ENCODE results near the gene RCHY1. TPM values are rescaled to one million over a fixed set of nuclear protein-coding genes. Genes with fewer than 3 reads are reported as not detected.
"Not testable (repeated sequence)": the region's sequence is repeated elsewhere in the genome, so short reads cannot be mapped to it uniquely, and the experiment has no call there.

The RCHY1 gene
- total RNA-seq, 2 donors from 2014 or later = 30.6 to 31.9 TPM

- intact Hi-C loops (cut with DNase I) = no loop called here
- no peak for DNase-seq (ENCODE audit: low spot score)
Measured at GRCh38 chr4:75525910-75526309, 11.7 kb upstream of the RCHY1 start.

- no peak for DNase-seq (ENCODE audit: low spot score)
- intact Hi-C loops (cut with DNase I) = no loop called here
Measured at GRCh38 chr4:75525086-75525485, 10.9 kb upstream of the RCHY1 start.

- intact Hi-C loops (cut with DNase I) = loop anchor here in 1 of 2 donors (10.0 kb wide), 1 partner anchor 1815 kb away; no protein-coding TSS in a partner anchor
- DNase-seq (ENCODE audit: low spot score) = not testable (repeated sequence)
Measured at GRCh38 chr4:75519452-75519851, 5.2 kb upstream of the RCHY1 start.

- no peak for DNase-seq (ENCODE audit: low spot score)
- intact Hi-C loops (cut with DNase I) = loop anchor here in 1 of 2 donors (10.0 kb wide), 1 partner anchor 1811 kb away; no protein-coding TSS in a partner anchor
Measured at GRCh38 chr4:75516144-75516543, 1.9 kb upstream of the RCHY1 start.

- intact Hi-C loops (cut with DNase I) = loop anchor here in 1 of 2 donors (10.0 kb wide), 1 partner anchor 1810 kb away; no protein-coding TSS in a partner anchor
- DNase-seq (ENCODE audit: low spot score) = no peak
Measured at GRCh38 chr4:75514949-75515612, 878 bp upstream of the RCHY1 start.

- DNase-seq (ENCODE audit: low spot score) = no peak
- intact Hi-C loops (cut with DNase I) = loop anchor here in 1 of 2 donors (10.0 kb wide), 1 partner anchor 1809 kb away; no protein-coding TSS in a partner anchor
Measured at GRCh38 chr4:75513526-75514130, 575 bp downstream of the RCHY1 start.

GRCh38 chr4:75512386-75513211 is 1.6 kb downstream of the RCHY1 start:
- DNase-seq (ENCODE audit: low spot score) = no peak
- intact Hi-C loops (cut with DNase I) = loop anchor here in 1 of 2 donors (10.0 kb wide), 1 partner anchor 1808 kb away; no protein-coding TSS in a partner anchor

- intact Hi-C loops (cut with DNase I) = loop anchor here in 1 of 2 donors (10.0 kb wide), 1 partner anchor 1807 kb away; no protein-coding TSS in a partner anchor
- DNase-seq (ENCODE audit: low spot score) = no peak
Measured at GRCh38 chr4:75511841-75512240, 2.4 kb downstream of the RCHY1 start.

GRCh38 chr4:75509592-75509991 is 4.6 kb downstream of the RCHY1 start:
- intact Hi-C loops (cut with DNase I); DNase-seq (ENCODE audit: low spot score): not testable (repeated sequence)

GRCh38 chr4:75505630-75506029 is 8.6 kb downstream of the RCHY1 start:
- intact Hi-C loops (cut with DNase I) = no loop called here
- DNase-seq (ENCODE audit: low spot score) = no peak

- intact Hi-C loops (cut with DNase I) = no loop called here
Measured at GRCh38 chr4:75502671-75503070, 11.5 kb downstream of the RCHY1 start.

GRCh38 chr4:75499900-75500299 is 14.3 kb downstream of the RCHY1 start:
- intact Hi-C loops (cut with DNase I) = no loop called here
- DNase-seq (ENCODE audit: low spot score) = no peak

More at GRCh38 chr4:75502671-75503070, 11.5 kb downstream of the RCHY1 start:
- DNase-seq (ENCODE audit: low spot score) = no peak

- intact Hi-C loops (cut with DNase I) = no loop called here
- no peak for DNase-seq (ENCODE audit: low spot score)
Measured at GRCh38 chr4:75498041-75498440, 16.2 kb downstream of the RCHY1 start.

GRCh38 chr4:75497133-75497532 is 17.1 kb downstream of the RCHY1 start:
- no peak for DNase-seq (ENCODE audit: low spot score)
- intact Hi-C loops (cut with DNase I) = no loop called here

- DNase-seq (ENCODE audit: low spot score) = no peak
Measured at GRCh38 chr4:75496406-75496805, 17.8 kb downstream of the RCHY1 start.

GRCh38 chr4:75495476-75495875 is 18.7 kb downstream of the RCHY1 start:
- intact Hi-C loops (cut with DNase I) = no loop called here
- DNase-seq (ENCODE audit: low spot score) = no peak

More at GRCh38 chr4:75496406-75496805, 17.8 kb downstream of the RCHY1 start:
- intact Hi-C loops (cut with DNase I) = no loop called here

GRCh38 chr4:75494563-75494962 is 19.6 kb downstream of the RCHY1 start:
- DNase-seq (ENCODE audit: low spot score) = no peak
- intact Hi-C loops (cut with DNase I) = loop anchor here in 1 of 2 donors (5.0 kb wide), 1 partner anchor 562 kb away; the partner anchor contains the start of gene PARM1

GRCh38 chr4:75490155-75490554 is 24.0 kb downstream of the RCHY1 start:
- intact Hi-C loops (cut with DNase I) = loop anchor here in 1 of 2 donors (5.0 kb wide), 1 partner anchor 558 kb away; the partner anchor contains the start of gene PARM1
- DNase-seq (ENCODE audit: low spot score) = no peak

- intact Hi-C loops (cut with DNase I) = no loop called here
- DNase-seq (ENCODE audit: low spot score) = no peak
Measured at GRCh38 chr4:75484190-75484589, 30.0 kb downstream of the RCHY1 start.

- intact Hi-C loops (cut with DNase I) = no loop called here
- DNase-seq (ENCODE audit: low spot score) = no peak
Measured at GRCh38 chr4:75477201-75477600, 37.0 kb downstream of the RCHY1 start.

All from posterior vena cava (tissue), 2 donors.